K562 (cell line): ENCODE data around the gene ADRB2. TPM values are rescaled to one million over a fixed set of nuclear protein-coding genes. Genes with fewer than 3 reads are reported as not detected.

ENCODE experiments used
- ATAC-seq: fragments of 200-7000 bp; cut with Tn5 transposase; 3 replicates; pipeline ENCODE4 v1.9.1; 2020; ENCODE audit warnings: moderate library complexity
- BruUV-seq: library from RNA; stranded (reverse); fragments of 400-500 nt; replicated peaks from 2 replicates; lab custom pipeline; 2021; lab: Mats Ljungman, UMichigan
- CTCF ChIA-PET: fragments of 300-600 bp; formaldehyde crosslinking; extraction: SDS; loops from one replicate; lab custom pipeline; 2021; ENCODE audit warnings: low intra/inter-chr PET ratio; lab: Yijun Ruan, JAX
- POLR2A ChIA-PET: fragments of 300-600, 350-650 bp; sonication (Branson Sonifier 250); formaldehyde crosslinking; extraction: SDS; loops from one replicate; lab custom pipeline; 2021; ENCODE audit warnings: antibody characterized with exemption, inconsistent platforms; lab: Yijun Ruan, JAX
- DNase-seq, 4 experiments: peaks; one replicate each; pipeline versions ENCODE4 v3.0.0 to v3.0.0-alpha.2; 2011 to 2018; ENCODE audit warnings: low spot score in 3 of 4, mixed read lengths in 3 of 4; ENCODE audit errors: extremely low read depth in 1 of 4
- FAIRE-seq: peaks from 2 replicates; lab custom pipeline; 2011; peaks lifted over from hg19 to GRCh38; lab: Jason Lieb, UNC
- H2AFZ ChIP-seq: 2 replicates; pipeline ENCODE4 v1.6.0; 2011; ENCODE audit warnings: low read depth, low read length, control low read depth, inconsistent platforms
- H3K27ac ChIP-seq: fragments of 200-600 bp; 3 replicates; pipeline ENCODE4 v1.8.0; 2011; ENCODE audit warnings: low read depth, mild to moderate bottlenecking, control low read depth, inconsistent platforms, low read length, moderate library complexity, mixed read lengths; ENCODE audit errors: extremely low read depth
- H3K27me3 ChIP-seq, 2 experiments: fragments of 300-600 bp in 1 of 2; 2 replicates in 1 of 2; 3 replicates in 1 of 2; pipeline versions ENCODE4 v1.6.0 to v1.8.0; 2011; ENCODE audit warnings: inconsistent platforms in 2 of 2, low read length in 2 of 2, mild to moderate bottlenecking in 1 of 2, mixed read lengths in 1 of 2, moderate library complexity in 1 of 2; ENCODE audit not compliant: control insufficient read depth in 2 of 2, insufficient read depth in 2 of 2
- H3K36me3 ChIP-seq: fragments of 300-600 bp; 3 replicates; pipeline ENCODE4 v1.8.0; 2011; ENCODE audit warnings: mild to moderate bottlenecking, low read length, inconsistent platforms; ENCODE audit not compliant: control insufficient read depth, insufficient read depth
- H3K4me1 ChIP-seq, 2 experiments: fragments of 200-600 bp in 1 of 2; replicated peaks in 1 of 2; 2 replicates in 1 of 2; 3 replicates in 1 of 2; pipeline versions ENCODE4 v1.5.1 to v1.8.0; 2011; ENCODE audit warnings: inconsistent platforms in 2 of 2, low read length in 2 of 2, mild to moderate bottlenecking in 1 of 2, mixed read lengths in 1 of 2, moderate library complexity in 1 of 2; ENCODE audit not compliant: control insufficient read depth in 2 of 2, insufficient read depth in 2 of 2
- H3K4me2 ChIP-seq: 2 replicates; pipeline ENCODE4 v1.6.1; 2011; ENCODE audit warnings: low read length, control low read depth, inconsistent platforms, mixed read lengths; ENCODE audit not compliant: insufficient read depth
- H3K4me3 ChIP-seq: fragments of 200-600 bp; sonication (generic), shearing (Covaris generic); 2 replicates; pipeline ENCODE4 v1.5.1; 2016; ENCODE audit warnings: control low read depth, inconsistent platforms
- H3K79me2 ChIP-seq: fragments of 200-600 bp; 3 replicates; pipeline ENCODE4 v1.8.0; 2011; ENCODE audit warnings: low read length, inconsistent platforms; ENCODE audit not compliant: control insufficient read depth, insufficient read depth
- H3K9ac ChIP-seq, 2 experiments: 2 replicates each; pipeline versions ENCODE4 v1.6.0 to v1.6.1; 2011; ENCODE audit warnings: low read depth in 2 of 2, low read length in 2 of 2, control low read depth in 1 of 2, inconsistent platforms in 1 of 2, mild to moderate bottlenecking in 1 of 2, mixed read lengths in 1 of 2; ENCODE audit not compliant: insufficient read depth in 1 of 2
- H3K9me1 ChIP-seq: one replicate; pipeline ENCODE4 v1.6.0; 2011; ENCODE audit warnings: inconsistent platforms, mild to moderate bottlenecking, low read length, moderate library complexity; ENCODE audit not compliant: control insufficient read depth, insufficient read depth
- H3K9me3 ChIP-seq: replicated peaks from 2 replicates; pipeline ENCODE4 v1.5.1; 2011; ENCODE audit warnings: low read depth, low read length, inconsistent platforms; ENCODE audit not compliant: control insufficient read depth, insufficient read depth
- H4K20me1 ChIP-seq: replicated peaks from 2 replicates; pipeline ENCODE4 v1.6.1; 2011; ENCODE audit warnings: low read length, inconsistent platforms, mixed read lengths; ENCODE audit not compliant: control insufficient read depth, insufficient read depth
- CBX3 ChIP-seq, 2 experiments: IDR thresholded peaks; 1 replicate in 1 of 2; 2 replicates in 1 of 2; pipeline ENCODE4 v1.6.1; 2012; ENCODE audit warnings: inconsistent platforms in 2 of 2, low read length in 2 of 2, borderline replicate concordance in 1 of 2, control low read depth in 1 of 2
- HEY1 ChIP-seq: fragments of 250-450 bp; sonication (Bioruptor Pico); IDR thresholded peaks from 2 replicates; pipeline ENCODE4 v1.5.0; 2020; ENCODE audit warnings: mild to moderate bottlenecking, moderate library complexity, borderline replicate concordance
- RBM17 ChIP-seq: fragments of 200-400 bp; formaldehyde crosslinking; IDR thresholded peaks from 2 replicates; pipeline ENCODE4 v1.6.1; 2017; ENCODE audit warnings: low read depth, mild to moderate bottlenecking, low read length, borderline replicate concordance
- RBM34 ChIP-seq: fragments of 200-400 bp; formaldehyde crosslinking; IDR thresholded peaks from 2 replicates; pipeline ENCODE4 v1.6.1; 2018; ENCODE audit warnings: low read length, borderline replicate concordance; ENCODE audit not compliant: insufficient read depth
- THAP7 ChIP-seq: fragments of 250-450 bp; sonication (Bioruptor Pico); IDR thresholded peaks from 2 replicates; pipeline ENCODE4 v1.5.0; 2021
- whole genome bisulfite sequencing: fragments of 100-300 bp; shearing (Covaris generic); methylation state at CpG from one replicate; pipeline ENCODE4 v1.1.6; 2016; ENCODE audit warnings: low coverage, mixed read lengths; ENCODE audit not compliant: insufficient coverage; ENCODE audit errors: missing lambda C conversion rate; 5-methylcytosine and 5-hydroxymethylcytosine counted together
- in situ Hi-C: fragments of 300-500 bp; cut with MboI; formaldehyde crosslinking; loops from 4 replicates; pipeline ENCODE4 v1.15.0; 2018; ENCODE audit warnings: inconsistent platforms, mixed read lengths
- intact Hi-C: fragments of 100-400 bp; cut with micrococcal nuclease; formaldehyde crosslinking; loops from 2 replicates; pipeline ENCODE4 v1.14.2; 2022
- polyA plus RNA-seq, 8 experiments: library from polyadenylated mRNA; depleted of rRNA in 4 of 8; stranded (reverse) in 5 of 8; unstranded in 3 of 8; fragments of >200 nt; fragmentation: Nextera tagmentation in 2 of 8; fragmentation: Illumina TruSeq in 1 of 8; extraction: Ambion mirVana in 2 of 8; extraction: Trizol in 1 of 8; gene quantifications; 2 replicates each; pipeline versions ENCODE4 v1.2.1 to v1.2.3, GENCODE V29; 2011 to 2014; ENCODE audit warnings: inconsistent platforms in 1 of 8, missing spikeins in 1 of 8
- total RNA-seq, 7 experiments: library from RNA; depleted of rRNA in 6 of 7; stranded (reverse); fragments of >200 nt in 6 of 7; fragmentation: Illumina TruSeq in 2 of 7; extraction: Trizol in 2 of 7; gene quantifications; 2 replicates each; pipeline versions ENCODE4 v1.2.1 to v1.2.3, GENCODE V29; 2011 to 2021; ENCODE audit warnings: low replicate concordance in 1 of 7
- TF ChIP-seq, protein P1 (sequence below): IDR thresholded peaks from 2 replicates; pipeline ENCODE4 v1.6.1; 2014; ENCODE audit warnings: antibody characterized with exemption

The ADRB2 gene
- total and polyA plus RNA-seq, 9 of the 15 experiments (the other 6 are each of a cell fraction or from before 2014, with no cell fraction given): 0.01 to 0.18 (median 0.04) TPM; not detected in 2

GRCh38 chr5:148846930-148847329 lies 20.5 kb downstream of the ADRB2 start:
- no peak overlapping the region for H3K4me3 ChIP-seq
- H3K27me3 ChIP-seq: peaks cover 2 to 13% of the 10 kb centered on the region in 2 experiments; a peak in 3 of 5 replicates
- CTCF ChIA-PET: no interaction called here
- in situ Hi-C loops (no loop called here), intact Hi-C loops (no loop called here)
- no peaks in the 10 kb centered on the region for H4K20me1 ChIP-seq
- no peak overlapping the region for H3K27ac ChIP-seq
- no peaks in the 10 kb centered on the region for H3K9me1 ChIP-seq
- no TSS peak for BruUV-seq
- H3K4me2 ChIP-seq: no peak overlapping the region
- no peak overlapping the region for H3K9ac ChIP-seq
- H2AFZ ChIP-seq: no peak overlapping the region
- DNase-seq: no peak
- H3K79me2 ChIP-seq: no peaks in the 10 kb centered on the region
- no peaks in the 10 kb centered on the region; the same call in 1 of the 2 replicates for H3K9me3 ChIP-seq
- POLR2A ChIA-PET: interaction anchor here (0.8 kb wide), 1 partner anchor 13 kb away, joined by 3 read pairs; no protein-coding TSS in a partner anchor
- TF ChIP-seq HEY1: no peak
- no peak for TF ChIP-seq RBM17
- TF ChIP-seq, all 486 proteins: peak for 0
- Histone ChIP-seq H3K4me1 (no peaks in the 10 kb centered on the region), H3K36me3 (no peaks in the 10 kb centered on the region)
- ATAC-seq (no peak), FAIRE-seq (no peak)

- TF ChIP-seq RBM34 (no peak), THAP7 (CRISPR knock-in tag) (no peak), CBX3 (IDR thresholded peaks at IDR 0.05; ENCODE audit: borderline replicate concordance in 1 of 2, low read length in 2 of 2) (no peak)
- TF ChIP-seq, protein P1, sequence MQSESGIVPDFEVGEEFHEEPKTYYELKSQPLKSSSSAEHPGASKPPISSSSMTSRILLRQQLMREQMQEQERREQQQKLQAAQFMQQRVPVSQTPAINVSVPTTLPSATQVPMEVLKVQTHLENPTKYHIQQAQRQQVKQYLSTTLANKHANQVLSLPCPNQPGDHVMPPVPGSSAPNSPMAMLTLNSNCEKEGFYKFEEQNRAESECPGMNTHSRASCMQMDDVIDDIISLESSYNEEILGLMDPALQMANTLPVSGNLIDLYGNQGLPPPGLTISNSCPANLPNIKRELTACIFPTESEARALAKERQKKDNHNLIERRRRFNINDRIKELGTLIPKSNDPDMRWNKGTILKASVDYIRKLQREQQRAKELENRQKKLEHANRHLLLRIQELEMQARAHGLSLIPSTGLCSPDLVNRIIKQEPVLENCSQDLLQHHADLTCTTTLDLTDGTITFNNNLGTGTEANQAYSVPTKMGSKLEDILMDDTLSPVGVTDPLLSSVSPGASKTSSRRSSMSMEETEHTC: no peak
- no peaks in the 10 kb centered on the region for H3K79me2 ChIP-seq
- DNase-seq (no peak), ATAC-seq (no peak), FAIRE-seq (no peak)
- ChIA-PET CTCF (interaction anchor here (0.6 kb wide), 1 partner anchor 52 kb away, joined by 3 read pairs; no protein-coding TSS in a partner anchor), POLR2A (interaction anchor here (0.6 to 0.8 kb wide), 2 partner anchors 13 to 26 kb away, joined by 3 read pairs; no protein-coding TSS in a partner anchor)
- no peak overlapping the region for H3K9ac ChIP-seq
- no peaks in the 10 kb centered on the region for H3K36me3 ChIP-seq
- no TSS peak for BruUV-seq
- no peak overlapping the region for H3K4me2 ChIP-seq
- no peaks in the 10 kb centered on the region for H3K9me1 ChIP-seq
- H3K27me3 ChIP-seq: peaks cover 2 to 8% of the 10 kb centered on the region in 2 experiments; a peak in 3 of 5 replicates
- H3K4me1 ChIP-seq: no peaks in the 10 kb centered on the region
- no peaks in the 10 kb centered on the region; the same call in 1 of the 2 replicates for H3K9me3 ChIP-seq
- intact Hi-C loops (no loop called here), in situ Hi-C loops (no loop called here)
- H3K27ac ChIP-seq: no peak overlapping the region
- H4K20me1 ChIP-seq: no peaks in the 10 kb centered on the region
- H2AFZ ChIP-seq: no peak overlapping the region
- 0% methylated on average over 2 of the region's 2 CpGs for WGBS
- no peak overlapping the region for H3K4me3 ChIP-seq
Observed at GRCh38 chr5:148847456-148847855, 21.0 kb downstream of the ADRB2 start.
